Loucy (cell line): ENCODE measurements around the gene MCF2L.

ENCODE experiments used
- H2AFZ ChIP-seq: fragments of 200-600 bp; sonication (generic); 2 replicates; pipeline ENCODE4 v1.6.0; 2016; ENCODE audit warnings: antibody characterized with exemption, mild to moderate bottlenecking, low read length, moderate library complexity
- H3F3A ChIP-seq: fragments of 200-600 bp; 2 replicates; pipeline ENCODE4 v1.6.0; 2016; ENCODE audit warnings: antibody characterized with exemption, low read depth, mild to moderate bottlenecking
- H3K27me3 ChIP-seq: fragments of 200-600 bp; sonication (generic); 2 replicates; pipeline ENCODE4 v1.6.1; 2014; ENCODE audit warnings: low read length, mild to moderate bottlenecking; ENCODE audit not compliant: insufficient read depth, poor library complexity, severe bottlenecking
- H3K36me3 ChIP-seq: fragments of 200-600 bp; sonication (generic); 2 replicates; pipeline ENCODE4 v1.6.1; 2016; ENCODE audit warnings: low read length; ENCODE audit not compliant: insufficient read depth
- H3K4me1 ChIP-seq: fragments of 200-600 bp; sonication (generic); 2 replicates; pipeline ENCODE4 v1.5.1; 2014; ENCODE audit warnings: low read length, mild to moderate bottlenecking; ENCODE audit not compliant: insufficient read depth, poor library complexity, severe bottlenecking
- H3K4me2 ChIP-seq: fragments of 200-600 bp; sonication (generic); 2 replicates; pipeline ENCODE4 v1.6.0; 2014; ENCODE audit warnings: antibody characterized with exemption, low read length, low read depth, mild to moderate bottlenecking; ENCODE audit not compliant: poor library complexity, severe bottlenecking
- H3K4me3 ChIP-seq: fragments of 200-600 bp; sonication (generic); 2 replicates; pipeline ENCODE4 v1.5.1; 2014; ENCODE audit warnings: low read length, mild to moderate bottlenecking, mixed read lengths; ENCODE audit not compliant: poor library complexity, severe bottlenecking
- H3K79me2 ChIP-seq: fragments of 200-600 bp; sonication (generic); 2 replicates; pipeline ENCODE4 v1.6.1; 2014; ENCODE audit warnings: low read length; ENCODE audit not compliant: insufficient read depth
- H3K9ac ChIP-seq: fragments of 200-600 bp; sonication (generic); 2 replicates; pipeline ENCODE4 v1.6.0; 2014; ENCODE audit warnings: mild to moderate bottlenecking, low read depth, low read length, moderate library complexity; ENCODE audit not compliant: poor library complexity, severe bottlenecking
- H3K9me2 ChIP-seq: fragments of 200-600 bp; sonication (generic); replicated peaks from 2 replicates; pipeline ENCODE4 v1.6.1; 2016; ENCODE audit warnings: low read depth, low read length, mixed read lengths
- H3K9me3 ChIP-seq: fragments of 200-600 bp; sonication (generic); 2 replicates; pipeline ENCODE4 v1.6.1; 2014; ENCODE audit warnings: mild to moderate bottlenecking, antibody characterized with exemption, low read length, low read depth; ENCODE audit not compliant: insufficient read depth
- H4K20me1 ChIP-seq: fragments of 200-600 bp; sonication (generic); 2 replicates; pipeline ENCODE4 v1.6.0; 2014; ENCODE audit warnings: antibody characterized with exemption, low read length, mild to moderate bottlenecking; ENCODE audit not compliant: insufficient read depth, poor library complexity, severe bottlenecking
- EZH2phosphoT487 ChIP-seq: fragments of 200-600 bp; IDR thresholded peaks from 2 replicates; pipeline ENCODE4 v1.6.1; 2018; ENCODE audit warnings: antibody characterized with exemption, mild to moderate bottlenecking, moderate library complexity, borderline replicate concordance
- TF ChIP-seq, protein P1 (sequence below): fragments of 200-600 bp; sonication (generic); conservative IDR thresholded peaks from 2 replicates; pipeline ENCODE4 v1.5.1; 2014; ENCODE audit warnings: mild to moderate bottlenecking, antibody characterized with exemption, low read length

The MCF2L gene

DNA sequence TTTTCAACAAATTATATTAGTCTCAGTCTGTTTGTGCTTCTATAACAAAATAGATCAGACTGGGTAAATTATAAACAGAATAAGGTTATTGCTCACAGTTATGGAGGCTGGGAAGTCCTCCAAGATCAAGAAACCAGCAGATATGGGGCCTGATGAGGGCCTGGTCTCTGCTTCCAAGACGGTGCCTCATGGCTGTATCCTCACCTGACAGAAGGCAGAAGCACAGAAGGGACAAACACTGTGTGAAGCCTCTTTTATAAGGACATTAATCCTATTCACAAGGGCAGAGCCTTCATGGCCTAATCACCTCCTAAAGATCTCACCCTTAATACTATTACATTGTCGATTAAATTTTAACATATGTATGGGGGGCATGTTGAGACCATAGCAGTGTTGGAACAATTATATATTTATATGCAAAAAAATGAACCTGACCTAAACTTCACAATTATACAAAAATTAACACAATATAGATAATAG, 166.3 kb downstream of the MCF2L start:
- Histone ChIP-seq H3K9me3 (no peaks in the 10 kb centered on the region), H3K36me3 (no peaks in the 10 kb centered on the region), H3K4me3 (no peak overlapping the region), H4K20me1 (no peaks in the 10 kb centered on the region), H3K79me2 (no peaks in the 10 kb centered on the region), H3K9ac (no peak overlapping the region), H2AFZ (no peak overlapping the region), H3K4me1 (no peaks in the 10 kb centered on the region), H3F3A (no peaks in the 10 kb centered on the region), H3K9me2 (no peaks in the 10 kb centered on the region), H3K27me3 (no peaks in the 10 kb centered on the region), H3K4me2 (no peak overlapping the region)
- no peak for TF ChIP-seq EZH2phosphoT487
- TF ChIP-seq, protein P1, sequence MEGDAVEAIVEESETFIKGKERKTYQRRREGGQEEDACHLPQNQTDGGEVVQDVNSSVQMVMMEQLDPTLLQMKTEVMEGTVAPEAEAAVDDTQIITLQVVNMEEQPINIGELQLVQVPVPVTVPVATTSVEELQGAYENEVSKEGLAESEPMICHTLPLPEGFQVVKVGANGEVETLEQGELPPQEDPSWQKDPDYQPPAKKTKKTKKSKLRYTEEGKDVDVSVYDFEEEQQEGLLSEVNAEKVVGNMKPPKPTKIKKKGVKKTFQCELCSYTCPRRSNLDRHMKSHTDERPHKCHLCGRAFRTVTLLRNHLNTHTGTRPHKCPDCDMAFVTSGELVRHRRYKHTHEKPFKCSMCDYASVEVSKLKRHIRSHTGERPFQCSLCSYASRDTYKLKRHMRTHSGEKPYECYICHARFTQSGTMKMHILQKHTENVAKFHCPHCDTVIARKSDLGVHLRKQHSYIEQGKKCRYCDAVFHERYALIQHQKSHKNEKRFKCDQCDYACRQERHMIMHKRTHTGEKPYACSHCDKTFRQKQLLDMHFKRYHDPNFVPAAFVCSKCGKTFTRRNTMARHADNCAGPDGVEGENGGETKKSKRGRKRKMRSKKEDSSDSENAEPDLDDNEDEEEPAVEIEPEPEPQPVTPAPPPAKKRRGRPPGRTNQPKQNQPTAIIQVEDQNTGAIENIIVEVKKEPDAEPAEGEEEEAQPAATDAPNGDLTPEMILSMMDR, result no peak

DNA sequence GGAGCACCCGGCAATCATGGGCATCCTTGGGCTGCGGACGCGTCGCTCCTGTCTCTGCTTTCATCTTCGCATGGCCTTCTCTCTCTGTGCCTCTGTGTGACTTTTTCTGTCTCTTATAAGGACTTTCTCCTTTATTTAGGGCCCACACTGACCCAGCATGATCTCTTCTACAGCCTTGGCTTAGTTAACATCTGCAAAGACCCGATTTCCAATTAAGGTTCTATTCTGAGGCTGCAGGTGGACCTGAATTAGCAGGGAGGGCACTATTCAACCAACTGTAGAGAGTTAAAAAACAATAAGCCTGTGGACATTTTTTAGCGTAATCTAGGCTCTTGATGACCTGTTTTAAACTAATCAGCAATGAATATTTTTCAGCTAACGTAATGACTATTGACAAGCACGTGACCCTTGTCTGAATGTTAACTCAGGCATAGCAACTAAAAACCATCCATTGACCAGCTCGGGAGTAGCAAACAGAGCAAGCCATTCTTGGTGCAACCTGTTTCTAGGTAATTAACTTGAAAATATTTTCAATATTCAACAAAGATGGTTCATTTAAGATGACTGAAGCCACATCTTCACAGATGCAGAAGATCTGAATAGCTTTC, 168.8 kb downstream of the MCF2L start:
- Histone ChIP-seq H3K36me3 (no peaks in the 10 kb centered on the region), H3F3A (no peaks in the 10 kb centered on the region), H3K79me2 (no peaks in the 10 kb centered on the region), H3K4me2 (no peak overlapping the region), H2AFZ (no peak overlapping the region), H3K4me3 (no peak overlapping the region), H3K9me3 (no peaks in the 10 kb centered on the region), H3K9me2 (no peaks in the 10 kb centered on the region), H3K27me3 (no peaks in the 10 kb centered on the region), H4K20me1 (no peaks in the 10 kb centered on the region), H3K9ac (no peak overlapping the region), H3K4me1 (no peaks in the 10 kb centered on the region)
- TF ChIP-seq, protein P1, result no peak
- no peak for TF ChIP-seq EZH2phosphoT487

DNA sequence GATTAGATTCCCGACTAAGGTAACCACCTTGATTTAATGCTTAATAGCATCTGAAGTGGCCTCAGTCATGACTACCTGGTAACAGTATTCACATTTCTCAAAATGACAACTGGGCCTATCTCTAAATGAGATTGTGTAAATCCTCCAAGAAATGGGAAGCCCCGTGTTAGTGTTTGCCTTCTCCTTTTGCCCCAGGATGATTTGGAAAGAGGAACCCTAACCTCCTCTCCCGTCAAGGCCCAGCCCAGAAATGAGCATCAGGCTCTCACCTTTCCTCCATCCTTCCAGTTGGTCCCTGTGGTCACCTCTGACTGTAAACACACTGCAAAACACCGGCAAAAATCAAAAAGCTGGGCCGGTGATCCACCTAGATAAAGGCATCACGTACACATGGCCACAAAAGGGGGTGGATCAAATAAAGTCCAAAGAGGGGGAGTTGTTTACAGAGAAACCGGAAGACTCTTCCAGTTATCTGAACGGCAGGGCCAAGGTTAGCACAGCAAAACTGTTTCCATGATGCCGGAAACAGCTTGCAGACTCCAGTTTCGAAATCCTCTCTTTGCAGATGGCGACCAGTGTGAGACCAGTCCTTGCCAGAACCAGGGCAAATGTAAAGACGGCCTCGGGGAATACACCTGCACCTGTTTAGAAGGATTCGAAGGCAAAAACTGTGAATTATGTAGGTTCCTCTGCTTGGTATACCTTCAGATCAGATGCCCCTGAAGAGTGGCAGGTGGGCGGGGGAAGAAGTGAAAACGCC, 170.0 kb downstream of the MCF2L start:
- Histone ChIP-seq H3K9me2 (no peaks in the 10 kb centered on the region), H3K4me3 (no peak overlapping the region), H2AFZ (no peak overlapping the region), H3K27me3 (no peaks in the 10 kb centered on the region), H3K4me1 (no peaks in the 10 kb centered on the region), H4K20me1 (no peaks in the 10 kb centered on the region), H3K9me3 (no peaks in the 10 kb centered on the region), H3K9ac (no peak overlapping the region), H3K79me2 (no peaks in the 10 kb centered on the region), H3F3A (no peaks in the 10 kb centered on the region), H3K36me3 (no peaks in the 10 kb centered on the region), H3K4me2 (no peak overlapping the region)
- TF ChIP-seq, protein P1, result no peak
- no peak for TF ChIP-seq EZH2phosphoT487
